Epidermal melanocyte (primary cell): Measurements from ENCODE around the gene TSEN2.

ENCODE experiments used
- DNase-seq: peaks from one replicate; pipeline ENCODE4 v3.0.0; 2011; ENCODE audit warnings: low spot score; ENCODE audit not compliant: insufficient read length

Gene TSEN2

GRCh38 chr3:12549971-12550760 is 65.9 kb downstream of the TSEN2 start:
- no peak for DNase-seq

GRCh38 chr3:12553921-12554391 is 69.7 kb downstream of the TSEN2 start:
- DNase-seq, result no peak

GRCh38 chr3:12556314-12556689 is 72.0 kb downstream of the TSEN2 start:
- DNase-seq, result no peak

GRCh38 chr3:12556690-12557472 is 72.6 kb downstream of the TSEN2 start, which contains the start of gene MKRN2:
Gene MKRN2, plus strand, starts transcription at chr3:12557087. Its CDS starts 64 bp downstream, at chr3:12557151.
- DNase-seq, result peak; percentile 54

- DNase-seq, result no peak
Observed at GRCh38 chr3:12557473-12558100, 73.3 kb downstream of the TSEN2 start.

- DNase-seq, result no peak
Observed at GRCh38 chr3:12558706-12559105, 74.4 kb downstream of the TSEN2 start.

GRCh38 chr3:12559520-12559919 is 75.2 kb downstream of the TSEN2 start:
- DNase-seq, result no peak

GRCh38 chr3:12560505-12561190 is 76.4 kb downstream of the TSEN2 start:
- DNase-seq, result no peak

GRCh38 chr3:12561397-12561796 is 77.1 kb downstream of the TSEN2 start:
- no peak for DNase-seq

GRCh38 chr3:12562451-12562850 is 78.2 kb downstream of the TSEN2 start:
- DNase-seq, result no peak

- DNase-seq, result no peak
Observed at GRCh38 chr3:12566976-12567375, 82.7 kb downstream of the TSEN2 start.

- no peak for DNase-seq
Observed at GRCh38 chr3:12568747-12569146, 84.5 kb downstream of the TSEN2 start.

GRCh38 chr3:12569836-12570235 is 85.6 kb downstream of the TSEN2 start:
- no peak for DNase-seq

GRCh38 chr3:12571986-12572385 is 87.7 kb downstream of the TSEN2 start:
- DNase-seq, result no peak

GRCh38 chr3:12574131-12574530 is 89.9 kb downstream of the TSEN2 start:
- no peak for DNase-seq

GRCh38 chr3:12574661-12575060 is 90.4 kb downstream of the TSEN2 start:
- peak; percentile 39 for DNase-seq

GRCh38 chr3:12577379-12577778 is 93.1 kb downstream of the TSEN2 start:
- no peak for DNase-seq

- DNase-seq, result no peak
Observed at GRCh38 chr3:12578742-12579141, 94.5 kb downstream of the TSEN2 start.

GRCh38 chr3:12579456-12579855 is 95.2 kb downstream of the TSEN2 start:
- DNase-seq, result no peak

GRCh38 chr3:12579905-12580304 is 95.6 kb downstream of the TSEN2 start:
- no peak for DNase-seq

GRCh38 chr3:12582730-12583129 is 98.5 kb downstream of the TSEN2 start:
- DNase-seq, result no peak
